ENCODE data around the gene MRPL18.

MRPL18 gene

DNA sequence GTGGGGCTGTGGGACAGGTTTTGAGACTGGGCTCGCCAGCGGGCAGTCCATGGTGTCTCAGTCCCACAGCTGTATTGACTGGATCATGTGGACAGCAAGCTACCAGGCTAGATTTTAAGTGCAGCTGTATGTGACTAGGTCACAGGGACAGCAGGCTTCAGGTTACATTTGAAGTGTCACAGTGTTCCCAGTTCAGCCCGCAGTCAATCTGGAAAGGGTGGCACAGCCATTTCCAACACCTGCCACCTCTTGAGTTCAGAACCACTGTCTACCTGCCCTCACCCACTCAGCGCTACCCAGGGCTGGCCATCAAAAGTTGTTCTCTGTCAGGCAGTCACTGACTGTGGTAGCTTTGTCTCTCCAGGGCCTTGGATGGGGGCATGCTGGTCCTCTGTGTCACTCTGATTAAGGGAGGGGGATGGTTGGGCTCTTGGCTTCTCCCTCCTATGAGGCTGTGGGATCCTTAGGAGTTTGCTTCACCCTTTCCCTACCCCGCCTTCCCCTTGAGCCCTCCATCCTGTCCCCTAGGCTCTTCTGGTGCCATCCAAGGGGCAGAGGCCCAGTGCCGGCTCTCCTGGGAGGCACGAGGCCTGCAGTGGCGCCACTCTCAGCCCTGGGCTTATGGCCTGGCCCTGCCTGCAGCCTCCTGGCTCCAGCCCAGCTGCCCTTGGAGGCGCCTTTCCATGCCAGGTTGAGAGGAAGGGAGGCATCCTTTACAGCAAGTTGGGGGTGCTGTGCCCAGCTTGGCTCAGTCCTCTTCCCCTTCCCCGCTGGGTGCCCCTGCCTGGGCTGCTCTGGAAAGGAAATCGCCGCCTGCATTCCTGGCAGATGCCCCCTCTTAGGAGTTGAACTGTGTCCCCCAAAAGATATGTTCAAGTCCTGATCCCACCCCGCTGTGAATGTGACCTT is 54.7 kb downstream of the MRPL18 start:
- DNase-seq (ENCODE audit: low read depth): no peak
